ENCODE results near the gene MARVELD1.

Gene MARVELD1

DNA sequence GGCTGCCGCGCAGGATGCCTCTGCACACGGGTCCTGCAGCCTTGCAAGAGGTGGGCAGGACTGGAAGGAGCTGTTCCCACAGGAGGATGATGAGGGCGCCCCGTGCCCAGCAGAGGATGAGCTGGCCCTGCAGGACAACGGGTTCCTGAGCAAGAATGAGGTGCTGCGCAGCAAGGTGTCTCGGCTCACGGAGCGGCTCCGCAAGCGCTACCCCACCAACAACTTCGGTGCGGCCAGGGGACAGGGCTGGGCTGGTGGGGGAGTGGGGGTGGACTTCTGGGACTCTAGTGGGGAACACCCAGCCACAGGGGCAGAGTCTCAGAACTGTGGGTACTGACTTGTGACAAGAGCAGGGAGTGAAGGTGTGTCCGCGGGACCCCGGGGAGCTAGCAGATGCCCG lies 39.4 kb downstream of the MARVELD1 start:
- H3K4me1 ChIP-seq (ENCODE audit: insufficient read depth, low read length, severe bottlenecking), result no peaks in the 10 kb centered on the region
- no peaks in the 10 kb centered on the region for H3F3A ChIP-seq (ENCODE audit: insufficient read depth, low read length)
- H4K20me1 ChIP-seq (ENCODE audit: insufficient read depth, low read length), result no peaks in the 10 kb centered on the region
- H3K79me2 ChIP-seq (ENCODE audit: insufficient read depth, low read length), result no peaks in the 10 kb centered on the region
- H3K27me3 ChIP-seq (ENCODE audit: insufficient read depth, low read length), result no peaks in the 10 kb centered on the region
- no peak overlapping the region for H3K27ac ChIP-seq (ENCODE audit: low read depth, low read length, poor library complexity, severe bottlenecking)
- no peak overlapping the region for H3K9ac ChIP-seq (ENCODE audit: low read length)
- H3K4me3 ChIP-seq (ENCODE audit: low read depth, low read length, poor library complexity, severe bottlenecking), result no peak overlapping the region
- H2AFZ ChIP-seq (ENCODE audit: low read length), result no peak overlapping the region
- H3K4me2 ChIP-seq (ENCODE audit: low read length), result no peak overlapping the region
- H3K9me3 ChIP-seq (ENCODE audit: low read length), result no peaks in the 10 kb centered on the region
- no peaks in the 10 kb centered on the region for H3K9me2 ChIP-seq (ENCODE audit: low read depth, low read length)
- TF ChIP-seq, protein P1, sequence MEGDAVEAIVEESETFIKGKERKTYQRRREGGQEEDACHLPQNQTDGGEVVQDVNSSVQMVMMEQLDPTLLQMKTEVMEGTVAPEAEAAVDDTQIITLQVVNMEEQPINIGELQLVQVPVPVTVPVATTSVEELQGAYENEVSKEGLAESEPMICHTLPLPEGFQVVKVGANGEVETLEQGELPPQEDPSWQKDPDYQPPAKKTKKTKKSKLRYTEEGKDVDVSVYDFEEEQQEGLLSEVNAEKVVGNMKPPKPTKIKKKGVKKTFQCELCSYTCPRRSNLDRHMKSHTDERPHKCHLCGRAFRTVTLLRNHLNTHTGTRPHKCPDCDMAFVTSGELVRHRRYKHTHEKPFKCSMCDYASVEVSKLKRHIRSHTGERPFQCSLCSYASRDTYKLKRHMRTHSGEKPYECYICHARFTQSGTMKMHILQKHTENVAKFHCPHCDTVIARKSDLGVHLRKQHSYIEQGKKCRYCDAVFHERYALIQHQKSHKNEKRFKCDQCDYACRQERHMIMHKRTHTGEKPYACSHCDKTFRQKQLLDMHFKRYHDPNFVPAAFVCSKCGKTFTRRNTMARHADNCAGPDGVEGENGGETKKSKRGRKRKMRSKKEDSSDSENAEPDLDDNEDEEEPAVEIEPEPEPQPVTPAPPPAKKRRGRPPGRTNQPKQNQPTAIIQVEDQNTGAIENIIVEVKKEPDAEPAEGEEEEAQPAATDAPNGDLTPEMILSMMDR (IDR thresholded peaks at IDR 0.05; ENCODE audit: low read length), result no peak
- TF ChIP-seq EZH2 (IDR thresholded peaks at IDR 0.05; ENCODE audit: borderline replicate concordance, low read length), result no peak
- H3K36me3 ChIP-seq (ENCODE audit: insufficient read depth, low read length), result peaks cover 41% of the 10 kb centered on the region

DNA sequence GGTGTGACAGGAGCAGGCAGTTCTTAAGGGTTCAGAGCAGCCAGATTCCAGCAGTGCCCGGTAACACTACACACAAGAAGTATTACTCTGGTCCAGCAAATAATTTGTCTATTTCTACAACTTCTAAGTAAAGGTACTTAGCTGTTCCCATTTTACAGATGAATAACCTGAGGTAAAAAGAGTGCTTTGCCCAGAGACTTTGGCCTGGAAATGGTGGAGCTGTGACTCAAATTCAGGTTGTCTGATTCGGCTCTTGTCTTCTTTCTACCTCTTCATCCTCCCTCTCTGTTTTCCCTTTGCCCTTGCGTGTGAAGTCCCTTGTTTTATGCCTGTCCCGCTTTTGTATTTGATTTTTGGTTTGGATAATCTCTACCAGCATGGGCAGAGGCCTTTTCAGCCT lies 41.2 kb downstream of the MARVELD1 start:
- Histone ChIP-seq H3K36me3 (ENCODE audit: insufficient read depth, low read length) (peaks cover 38% of the 10 kb centered on the region), H3K4me2 (ENCODE audit: low read length) (no peak overlapping the region), H3K27ac (ENCODE audit: low read depth, low read length, poor library complexity, severe bottlenecking) (no peak overlapping the region), H3K4me3 (ENCODE audit: low read depth, low read length, poor library complexity, severe bottlenecking) (no peak overlapping the region), H3K9ac (ENCODE audit: low read length) (no peak overlapping the region), H3K9me2 (ENCODE audit: low read depth, low read length) (no peaks in the 10 kb centered on the region), H3K27me3 (ENCODE audit: insufficient read depth, low read length) (no peaks in the 10 kb centered on the region), H3K9me3 (ENCODE audit: low read length) (no peaks in the 10 kb centered on the region), H3K79me2 (ENCODE audit: insufficient read depth, low read length) (no peaks in the 10 kb centered on the region), H4K20me1 (ENCODE audit: insufficient read depth, low read length) (no peaks in the 10 kb centered on the region), H3F3A (ENCODE audit: insufficient read depth, low read length) (no peaks in the 10 kb centered on the region), H2AFZ (ENCODE audit: low read length) (no peak overlapping the region), H3K4me1 (ENCODE audit: insufficient read depth, low read length, severe bottlenecking) (no peaks in the 10 kb centered on the region)
- TF ChIP-seq, protein P1 (IDR thresholded peaks at IDR 0.05; ENCODE audit: low read length), result no peak
- no peak for TF ChIP-seq EZH2 (IDR thresholded peaks at IDR 0.05; ENCODE audit: borderline replicate concordance, low read length)

DNA sequence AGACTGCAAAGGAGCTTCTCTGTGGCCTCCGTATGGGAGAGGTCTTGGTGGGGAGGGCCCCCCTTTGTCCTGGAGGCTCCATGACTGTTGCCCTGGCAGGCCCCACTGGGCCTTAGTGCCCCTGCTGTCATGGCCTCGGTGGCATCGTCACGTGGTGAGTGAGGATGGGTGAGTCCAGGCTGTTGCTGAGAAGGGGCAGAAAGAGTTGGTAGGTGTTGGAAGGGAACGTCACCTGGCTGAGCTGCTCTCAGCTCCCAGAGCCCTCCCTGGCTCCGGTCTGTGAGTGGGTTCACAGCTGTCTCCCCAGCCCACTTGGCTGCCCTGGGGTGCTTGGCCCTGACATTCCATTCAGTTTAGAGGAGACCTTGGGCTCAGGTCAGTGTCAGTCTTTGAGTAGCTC lies 42.2 kb downstream of the MARVELD1 start:
- Histone ChIP-seq H3K27me3 (ENCODE audit: insufficient read depth, low read length) (no peaks in the 10 kb centered on the region), H3K4me1 (ENCODE audit: insufficient read depth, low read length, severe bottlenecking) (no peaks in the 10 kb centered on the region), H3K79me2 (ENCODE audit: insufficient read depth, low read length) (no peaks in the 10 kb centered on the region), H3F3A (ENCODE audit: insufficient read depth, low read length) (no peaks in the 10 kb centered on the region), H3K4me2 (ENCODE audit: low read length) (no peak overlapping the region), H3K36me3 (ENCODE audit: insufficient read depth, low read length) (peaks cover 36% of the 10 kb centered on the region), H3K9me2 (ENCODE audit: low read depth, low read length) (no peaks in the 10 kb centered on the region), H2AFZ (ENCODE audit: low read length) (no peak overlapping the region), H4K20me1 (ENCODE audit: insufficient read depth, low read length) (no peaks in the 10 kb centered on the region), H3K4me3 (ENCODE audit: low read depth, low read length, poor library complexity, severe bottlenecking) (no peak overlapping the region), H3K27ac (ENCODE audit: low read depth, low read length, poor library complexity, severe bottlenecking) (no peak overlapping the region), H3K9ac (ENCODE audit: low read length) (no peak overlapping the region), H3K9me3 (ENCODE audit: low read length) (no peaks in the 10 kb centered on the region)
- TF ChIP-seq, protein P1 (IDR thresholded peaks at IDR 0.05; ENCODE audit: low read length), result no peak
- no peak for TF ChIP-seq EZH2 (IDR thresholded peaks at IDR 0.05; ENCODE audit: borderline replicate concordance, low read length)
